Activated T-cell treated with anti-CD3 and anti-CD28 coated beads, Interleukin-2, amount 50 U/mL, for 24 hours (primary cell): ENCODE results near the gene TTLL7.

Experiments
- DNase-seq: peaks from one replicate; pipeline ENCODE4 v3.0.0-alpha.2; 2020
- H3K27ac Mint-ChIP-seq: 2 replicates; pipeline ENCODE4 v1.8.0; 2020; ENCODE audit warnings: mild to moderate bottlenecking, mixed read lengths
- H3K27me3 Mint-ChIP-seq: 2 replicates; pipeline ENCODE4 v1.8.0; 2020; ENCODE audit warnings: mixed read lengths
- H3K36me3 Mint-ChIP-seq: 2 replicates; pipeline ENCODE4 v1.8.0; 2020; ENCODE audit warnings: low read depth, mixed read lengths
- H3K4me1 Mint-ChIP-seq: 2 replicates; pipeline ENCODE4 v1.8.0; 2020; ENCODE audit warnings: low read depth, mixed read lengths
- H3K4me3 Mint-ChIP-seq: 2 replicates; pipeline ENCODE4 v1.8.0; 2020; ENCODE audit warnings: mild to moderate bottlenecking, moderate library complexity, mixed read lengths
- H3K9me3 Mint-ChIP-seq: 2 replicates; pipeline ENCODE4 v1.8.0; 2020; ENCODE audit warnings: mixed read lengths

The TTLL7 gene, protein sequence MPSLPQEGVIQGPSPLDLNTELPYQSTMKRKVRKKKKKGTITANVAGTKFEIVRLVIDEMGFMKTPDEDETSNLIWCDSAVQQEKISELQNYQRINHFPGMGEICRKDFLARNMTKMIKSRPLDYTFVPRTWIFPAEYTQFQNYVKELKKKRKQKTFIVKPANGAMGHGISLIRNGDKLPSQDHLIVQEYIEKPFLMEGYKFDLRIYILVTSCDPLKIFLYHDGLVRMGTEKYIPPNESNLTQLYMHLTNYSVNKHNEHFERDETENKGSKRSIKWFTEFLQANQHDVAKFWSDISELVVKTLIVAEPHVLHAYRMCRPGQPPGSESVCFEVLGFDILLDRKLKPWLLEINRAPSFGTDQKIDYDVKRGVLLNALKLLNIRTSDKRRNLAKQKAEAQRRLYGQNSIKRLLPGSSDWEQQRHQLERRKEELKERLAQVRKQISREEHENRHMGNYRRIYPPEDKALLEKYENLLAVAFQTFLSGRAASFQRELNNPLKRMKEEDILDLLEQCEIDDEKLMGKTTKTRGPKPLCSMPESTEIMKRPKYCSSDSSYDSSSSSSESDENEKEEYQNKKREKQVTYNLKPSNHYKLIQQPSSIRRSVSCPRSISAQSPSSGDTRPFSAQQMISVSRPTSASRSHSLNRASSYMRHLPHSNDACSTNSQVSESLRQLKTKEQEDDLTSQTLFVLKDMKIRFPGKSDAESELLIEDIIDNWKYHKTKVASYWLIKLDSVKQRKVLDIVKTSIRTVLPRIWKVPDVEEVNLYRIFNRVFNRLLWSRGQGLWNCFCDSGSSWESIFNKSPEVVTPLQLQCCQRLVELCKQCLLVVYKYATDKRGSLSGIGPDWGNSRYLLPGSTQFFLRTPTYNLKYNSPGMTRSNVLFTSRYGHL

DNA sequence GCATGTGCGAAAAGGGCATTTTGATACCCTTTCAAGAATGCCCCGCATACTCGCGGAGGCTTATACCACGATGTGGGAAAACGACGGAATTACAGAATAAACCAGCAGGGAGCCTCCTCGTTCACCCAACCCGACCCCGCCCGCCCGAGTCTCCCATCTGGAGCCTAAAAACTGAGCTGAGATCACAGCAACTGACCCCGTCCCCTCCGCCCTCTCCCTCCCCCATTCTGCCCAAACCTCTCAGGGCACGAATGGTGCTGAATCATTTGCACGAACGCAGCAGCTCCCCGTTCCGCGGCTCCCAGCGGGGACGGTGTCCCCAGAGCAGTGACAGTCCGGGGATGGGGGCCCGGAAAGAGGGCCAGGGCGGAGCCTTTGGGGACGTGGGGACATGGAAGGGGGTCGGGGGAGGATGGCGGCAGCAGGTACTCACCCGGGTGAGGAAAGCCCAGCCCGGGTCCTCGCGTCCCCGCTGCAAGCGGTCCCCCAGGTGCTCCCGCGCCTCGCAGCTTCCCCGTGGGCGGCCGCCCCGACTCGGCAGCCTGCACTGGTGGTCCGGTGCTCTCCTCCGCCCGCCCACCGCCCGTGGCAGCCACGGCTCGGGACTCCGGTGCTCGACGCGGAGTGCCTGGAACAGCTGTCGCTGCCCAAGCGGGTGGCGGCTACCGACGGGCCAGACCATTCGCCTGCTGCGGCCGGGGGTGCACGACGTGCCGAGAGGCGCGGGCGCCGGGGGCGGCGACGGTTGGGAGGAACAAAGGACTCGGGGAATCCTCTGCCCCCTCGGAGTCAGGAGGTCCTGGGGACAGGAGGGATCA is at the start of gene TTLL7:
Gene TTLL7, minus strand, starts transcription at position 635 of the 818 bp plus-strand sequence. CDS start 46,921 bp downstream, outside the sequence.
- no peaks in the 10 kb centered on the region for H3K9me3 Mint-ChIP-seq
- peaks cover 14% of the 10 kb centered on the region for H3K4me1 Mint-ChIP-seq
- H3K36me3 Mint-ChIP-seq, result no peaks in the 10 kb centered on the region
- H3K27ac Mint-ChIP-seq, result peak within 1 kb of the TSS; percentile 39
- peaks cover 78% of the 10 kb centered on the region for H3K27me3 Mint-ChIP-seq
- peak; percentile 80 for DNase-seq
- peak within 1 kb of the TSS; percentile 79 for H3K4me3 Mint-ChIP-seq

DNA sequence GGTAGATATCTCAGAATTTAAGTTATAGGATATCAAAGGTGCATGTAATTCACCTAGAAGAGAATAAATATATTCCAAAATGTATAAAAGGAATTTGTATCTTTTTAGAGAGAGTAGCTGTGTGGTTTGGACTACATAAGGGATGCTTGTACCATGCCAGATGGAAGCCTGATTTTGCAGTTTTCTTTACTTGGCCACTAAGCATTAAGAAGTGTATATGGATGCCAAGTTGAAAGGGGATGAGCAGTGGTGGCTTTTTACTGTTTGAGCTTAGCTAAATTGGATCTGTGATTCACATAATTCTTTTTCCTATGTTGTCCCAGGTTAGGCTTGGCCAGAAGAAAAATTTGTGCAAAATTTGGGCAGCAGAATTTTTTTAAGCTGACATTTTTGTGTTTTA is 43.5 kb upstream of the TTLL7 start:
- DNase-seq, result no peak
- no peak overlapping the region for H3K4me3 Mint-ChIP-seq
- peaks cover 9% of the 10 kb centered on the region for H3K27me3 Mint-ChIP-seq
- H3K27ac Mint-ChIP-seq, result no peak overlapping the region
- no peaks in the 10 kb centered on the region for H3K4me1 Mint-ChIP-seq
- no peaks in the 10 kb centered on the region for H3K9me3 Mint-ChIP-seq
- H3K36me3 Mint-ChIP-seq, result no peaks in the 10 kb centered on the region

DNA sequence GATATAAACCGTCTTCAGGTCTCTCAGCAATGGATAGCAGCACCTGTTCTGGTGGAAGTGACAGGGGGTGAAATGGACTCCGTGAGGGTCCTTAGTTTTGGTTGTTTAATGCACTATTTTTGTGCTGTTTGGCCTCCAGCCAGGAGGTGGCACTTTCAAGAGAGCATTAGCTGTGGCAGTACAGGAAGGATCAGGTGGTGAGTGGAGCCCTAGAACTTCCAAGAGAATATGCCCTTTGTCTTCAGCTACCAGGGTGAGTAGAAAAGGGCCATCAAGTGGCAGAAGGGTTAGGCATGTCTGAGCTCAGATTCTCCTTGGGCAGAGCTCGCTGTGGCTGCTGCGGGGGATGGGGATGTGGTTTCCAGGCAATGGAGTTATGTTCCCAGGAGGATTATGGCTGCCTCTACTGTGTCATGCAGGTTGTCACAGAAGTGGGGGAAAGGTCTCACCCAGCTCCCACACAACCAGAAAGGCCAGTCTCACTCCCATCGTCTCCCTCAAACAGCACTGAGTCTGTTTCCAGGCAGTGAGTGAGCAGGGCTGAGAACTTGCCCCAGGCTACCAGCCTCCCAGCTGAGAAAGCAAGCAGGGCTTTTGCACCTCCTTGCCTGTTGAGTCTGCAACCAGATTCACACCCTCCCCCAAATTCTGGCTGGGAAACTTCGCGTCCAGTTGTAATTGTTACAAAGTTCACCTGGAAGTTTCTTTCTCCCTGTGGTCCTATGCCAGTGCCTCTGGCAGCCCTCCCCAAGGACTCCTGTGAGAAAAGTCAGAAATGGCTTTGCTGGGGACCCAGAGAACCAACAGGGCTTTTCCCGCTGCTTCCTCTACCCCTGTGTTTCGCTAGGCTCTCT is 39.1 kb upstream of the TTLL7 start:
- Mint-ChIP-seq H3K27ac (no peak overlapping the region), H3K9me3 (peaks cover 2% of the 10 kb centered on the region), H3K36me3 (no peaks in the 10 kb centered on the region), H3K27me3 (peaks cover 23% of the 10 kb centered on the region), H3K4me3 (no peak overlapping the region), H3K4me1 (no peaks in the 10 kb centered on the region)
- DNase-seq, result no peak

DNA sequence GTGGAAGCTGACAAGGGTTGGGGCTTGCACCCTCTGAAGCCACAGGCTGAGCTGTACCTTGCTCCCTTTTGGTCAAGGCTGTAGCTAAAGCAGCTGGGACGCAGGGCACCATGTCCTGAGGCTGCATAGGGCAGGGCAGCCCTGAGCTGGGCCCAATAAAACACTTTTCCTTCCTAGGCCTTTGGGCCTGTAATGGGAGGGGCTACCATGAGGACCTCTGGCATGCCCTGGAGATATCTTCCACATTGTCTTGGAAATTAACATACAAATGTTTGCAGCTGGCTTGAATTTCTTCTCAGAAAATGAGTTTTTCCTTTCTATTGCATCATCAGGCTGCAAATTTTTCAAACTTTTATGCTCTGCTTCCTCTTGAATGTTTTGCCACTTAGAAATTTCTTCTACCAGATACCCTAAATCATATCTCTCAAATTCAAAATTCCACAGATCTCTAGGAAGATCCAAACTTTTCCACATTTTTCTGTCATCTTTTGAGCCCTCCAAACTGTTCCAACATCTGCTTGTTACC is 32.9 kb upstream of the TTLL7 start:
- Mint-ChIP-seq H3K9me3 (peaks cover 2% of the 10 kb centered on the region), H3K4me3 (no peak overlapping the region), H3K4me1 (no peaks in the 10 kb centered on the region), H3K36me3 (no peaks in the 10 kb centered on the region), H3K27me3 (peaks cover 15% of the 10 kb centered on the region), H3K27ac (no peak overlapping the region)
- DNase-seq, result no peak

DNA sequence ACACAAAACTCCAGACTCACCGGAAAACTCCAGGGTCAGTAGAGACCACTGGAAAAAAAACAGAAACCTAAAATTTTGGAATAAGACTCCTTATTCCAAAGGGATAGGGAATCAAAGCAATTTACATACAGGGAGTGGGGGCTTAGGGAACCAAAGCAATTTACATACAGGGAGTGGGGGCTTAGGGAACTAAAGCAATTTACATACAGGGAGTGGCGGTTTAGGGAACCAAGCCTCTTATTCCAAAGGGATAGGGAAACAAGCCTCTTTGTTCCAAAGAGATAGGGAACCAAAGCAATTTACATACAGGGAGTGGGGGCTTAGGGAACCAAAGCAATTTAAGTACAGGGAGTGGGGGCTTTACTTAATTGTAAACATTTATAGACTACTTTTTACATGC is 28.4 kb upstream of the TTLL7 start:
- H3K4me1 Mint-ChIP-seq, result no peaks in the 10 kb centered on the region
- H3K27ac Mint-ChIP-seq, result no peak overlapping the region
- no peaks in the 10 kb centered on the region for H3K9me3 Mint-ChIP-seq
- H3K4me3 Mint-ChIP-seq, result no peak overlapping the region
- H3K27me3 Mint-ChIP-seq, result peaks cover 5% of the 10 kb centered on the region
- no peaks in the 10 kb centered on the region for H3K36me3 Mint-ChIP-seq
- no peak for DNase-seq

DNA sequence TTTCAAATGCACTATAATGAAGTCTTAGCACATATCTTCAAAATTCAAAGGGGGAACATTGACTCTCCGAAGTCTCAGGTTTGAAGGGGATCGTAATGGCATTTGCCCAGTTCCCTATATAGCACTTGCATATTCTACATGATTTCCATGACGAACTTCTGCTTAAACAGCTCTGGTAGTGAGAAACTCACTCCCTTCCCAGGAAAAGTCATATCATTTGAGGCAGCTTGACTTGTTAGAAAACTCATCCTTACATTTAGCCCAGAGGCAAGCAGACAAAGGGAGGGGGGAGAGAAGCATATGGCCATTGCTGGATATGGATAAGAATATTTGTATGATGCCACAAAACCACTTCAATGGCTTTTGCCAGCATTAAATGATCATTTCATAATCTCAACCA is 27.0 kb upstream of the TTLL7 start:
- Mint-ChIP-seq H3K4me1 (no peaks in the 10 kb centered on the region), H3K27ac (no peak overlapping the region), H3K27me3 (peaks cover 5% of the 10 kb centered on the region), H3K36me3 (no peaks in the 10 kb centered on the region), H3K9me3 (no peaks in the 10 kb centered on the region), H3K4me3 (no peak overlapping the region)
- no peak for DNase-seq

DNA sequence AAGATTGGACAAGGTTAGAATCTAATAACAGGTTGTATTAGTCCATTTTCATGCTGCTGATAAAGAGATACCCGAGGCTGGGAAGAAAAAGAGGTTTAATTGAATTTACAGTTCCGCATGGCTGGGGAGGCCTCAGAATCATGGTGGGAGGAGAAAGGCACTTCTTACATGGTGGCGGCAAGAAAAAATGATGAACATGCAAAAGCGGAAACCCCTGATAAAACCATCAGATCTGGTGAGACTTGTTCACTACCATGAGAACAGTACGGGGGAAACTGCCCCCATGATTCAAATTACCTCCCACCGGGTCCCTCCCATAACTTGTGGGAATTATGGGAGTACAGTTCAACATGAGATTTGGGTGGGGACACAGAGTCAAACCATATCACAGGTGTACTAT is 22.9 kb upstream of the TTLL7 start:
- H3K4me3 Mint-ChIP-seq, result no peak overlapping the region
- DNase-seq, result no peak
- peaks cover 10% of the 10 kb centered on the region for H3K27me3 Mint-ChIP-seq
- no peaks in the 10 kb centered on the region for H3K36me3 Mint-ChIP-seq
- H3K27ac Mint-ChIP-seq, result no peak overlapping the region
- H3K4me1 Mint-ChIP-seq, result no peaks in the 10 kb centered on the region
- no peaks in the 10 kb centered on the region for H3K9me3 Mint-ChIP-seq

DNA sequence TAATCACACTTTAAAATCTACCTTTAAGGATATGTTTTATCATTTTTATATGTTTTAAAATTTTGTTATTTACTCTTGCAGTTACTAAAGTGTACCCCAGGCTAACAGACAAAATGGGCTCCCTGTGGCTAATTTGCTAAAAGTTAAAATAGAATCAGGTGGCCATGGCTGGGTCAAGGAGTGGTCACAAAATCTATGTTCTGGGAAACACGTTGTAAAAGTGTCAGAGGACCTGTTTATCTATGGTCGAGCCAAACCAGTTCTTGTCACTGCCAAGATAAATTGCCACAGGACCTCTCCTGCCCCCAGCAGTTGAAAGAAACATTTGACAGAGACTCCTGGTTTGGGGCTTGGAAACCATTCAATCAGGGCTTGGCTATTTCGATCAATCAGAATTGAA is 21.2 kb upstream of the TTLL7 start:
- no peaks in the 10 kb centered on the region for H3K4me1 Mint-ChIP-seq
- H3K27me3 Mint-ChIP-seq, result peaks cover 7% of the 10 kb centered on the region
- no peak for DNase-seq
- no peak overlapping the region for H3K27ac Mint-ChIP-seq
- H3K36me3 Mint-ChIP-seq, result no peaks in the 10 kb centered on the region
- H3K9me3 Mint-ChIP-seq, result no peaks in the 10 kb centered on the region
- H3K4me3 Mint-ChIP-seq, result no peak overlapping the region

DNA sequence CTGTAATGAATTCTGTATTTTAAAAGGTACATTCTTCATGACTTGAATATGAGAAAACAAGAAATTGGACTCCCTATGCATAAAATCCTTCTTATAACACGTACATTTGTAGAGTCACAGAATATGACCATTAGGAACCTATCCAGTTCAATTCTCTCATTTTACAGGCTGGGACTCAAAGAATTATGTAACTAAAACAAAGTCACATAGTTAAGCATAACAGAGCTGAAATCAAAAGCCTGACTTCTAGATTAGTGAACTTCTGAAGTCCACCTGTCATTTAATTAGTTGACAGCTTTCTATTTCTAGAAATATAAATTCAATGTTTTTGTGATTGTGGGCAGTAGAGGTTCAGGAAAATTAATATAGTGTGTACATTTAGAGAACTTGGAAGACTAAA is 20.3 kb upstream of the TTLL7 start:
- DNase-seq, result no peak
- Mint-ChIP-seq H3K27me3 (peaks cover 7% of the 10 kb centered on the region), H3K4me1 (no peaks in the 10 kb centered on the region), H3K4me3 (no peak overlapping the region), H3K9me3 (no peaks in the 10 kb centered on the region), H3K27ac (no peak overlapping the region), H3K36me3 (no peaks in the 10 kb centered on the region)

DNA sequence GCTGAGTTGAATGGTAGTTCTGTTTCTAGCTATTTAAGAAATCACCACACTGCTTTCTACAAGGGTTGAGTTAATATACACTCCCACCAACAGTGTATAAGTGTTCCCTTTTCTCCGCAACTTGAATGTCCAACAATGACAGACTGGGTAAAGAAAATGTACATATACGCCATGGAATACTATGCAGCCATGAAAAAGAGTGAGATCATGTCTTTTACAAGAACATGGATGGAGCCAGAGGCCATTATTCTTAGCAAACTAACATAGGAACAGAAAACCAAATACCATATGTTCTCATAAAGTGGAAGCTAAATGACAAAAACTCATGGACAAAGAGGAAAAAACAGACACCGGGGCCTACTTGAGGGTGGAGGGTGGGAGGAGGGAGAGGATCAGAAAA is 14.8 kb upstream of the TTLL7 start:
- no peaks in the 10 kb centered on the region for H3K4me1 Mint-ChIP-seq

DNA sequence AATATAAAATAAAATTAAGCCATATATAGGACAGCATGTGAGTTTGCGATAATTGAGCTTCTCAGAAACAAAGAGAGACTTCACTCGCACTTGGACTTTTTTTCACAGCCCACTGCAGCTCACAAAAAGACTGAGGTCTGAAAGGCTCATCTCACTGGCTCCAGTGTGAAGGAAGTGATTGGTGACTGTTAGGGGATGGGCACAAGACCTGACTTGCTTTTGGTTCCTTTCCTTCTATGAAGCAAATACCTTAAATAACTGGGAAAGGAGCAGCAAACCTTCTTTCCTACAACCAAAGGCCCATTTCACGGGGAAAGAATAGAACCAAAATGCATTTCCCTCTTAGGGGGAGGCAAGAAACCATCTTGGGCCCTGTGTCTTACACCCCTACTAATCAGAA is 13.1 kb upstream of the TTLL7 start:
- Mint-ChIP-seq H3K27ac (no peak overlapping the region), H3K4me3 (no peak overlapping the region), H3K4me1 (no peaks in the 10 kb centered on the region), H3K36me3 (no peaks in the 10 kb centered on the region), H3K27me3 (peaks cover 25% of the 10 kb centered on the region), H3K9me3 (peaks cover 3% of the 10 kb centered on the region)
- DNase-seq, result no peak

More for the DNA sequence above, 14.8 kb upstream of the TTLL7 start:
- no peak overlapping the region for H3K4me3 Mint-ChIP-seq
- peaks cover 19% of the 10 kb centered on the region for H3K27me3 Mint-ChIP-seq
- no peak for DNase-seq
- H3K36me3 Mint-ChIP-seq, result no peaks in the 10 kb centered on the region
- no peak overlapping the region for H3K27ac Mint-ChIP-seq
- H3K9me3 Mint-ChIP-seq, result peaks cover 3% of the 10 kb centered on the region

DNA sequence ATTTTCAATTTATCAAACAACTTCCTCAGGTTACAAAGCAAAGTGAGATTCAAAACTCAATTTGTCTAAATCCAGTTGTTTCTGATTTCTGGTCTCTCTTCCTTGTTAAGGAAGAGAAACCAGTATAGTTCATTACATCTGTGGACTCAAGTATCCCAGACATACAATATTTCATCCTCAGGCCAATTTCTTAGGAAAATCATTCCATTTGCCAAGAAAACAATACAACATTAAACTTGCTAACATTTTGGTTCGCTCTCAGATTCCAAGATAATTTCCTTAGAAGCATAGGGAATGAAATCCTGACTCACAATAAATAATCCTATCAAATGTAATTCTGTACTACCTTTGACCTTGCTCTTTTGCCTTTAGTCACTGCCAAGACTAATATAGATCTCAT is 11.2 kb upstream of the TTLL7 start:
- no peaks in the 10 kb centered on the region for H3K36me3 Mint-ChIP-seq
- DNase-seq, result no peak
- H3K9me3 Mint-ChIP-seq, result peaks cover 3% of the 10 kb centered on the region
- peaks cover 34% of the 10 kb centered on the region for H3K27me3 Mint-ChIP-seq
- no peak overlapping the region for H3K27ac Mint-ChIP-seq
- no peak overlapping the region for H3K4me3 Mint-ChIP-seq
- peaks cover 3% of the 10 kb centered on the region for H3K4me1 Mint-ChIP-seq

DNA sequence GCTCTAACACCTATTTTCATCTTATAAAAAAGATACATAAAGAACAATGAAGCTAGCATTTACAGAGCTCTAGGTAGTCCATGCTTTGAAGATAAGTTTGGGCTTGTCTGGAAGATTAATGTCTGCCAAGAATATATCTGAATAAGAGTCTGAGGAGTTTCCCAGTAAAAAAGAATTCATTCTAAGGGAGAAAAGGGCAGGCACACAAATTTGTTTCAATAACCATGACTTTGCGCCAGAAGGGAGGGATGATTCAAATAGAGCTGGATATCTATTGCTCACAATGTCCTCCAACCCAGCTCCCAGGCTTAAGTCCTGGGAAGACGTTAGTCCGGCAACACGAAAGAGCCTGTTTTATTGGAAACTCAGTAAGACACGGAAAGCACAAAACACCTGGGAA is 9.7 kb upstream of the TTLL7 start:
- Mint-ChIP-seq H3K4me3 (no peak overlapping the region), H3K27ac (no peak overlapping the region), H3K36me3 (no peaks in the 10 kb centered on the region), H3K9me3 (peaks cover under 1% of the 10 kb centered on the region), H3K27me3 (peaks cover 48% of the 10 kb centered on the region), H3K4me1 (peaks cover 3% of the 10 kb centered on the region)
- DNase-seq, result no peak
